Transverse colon (tissue), 4 donors: Measurements from ENCODE around the gene NCKAP5. TPM values are rescaled to one million over a fixed set of nuclear protein-coding genes. Genes with fewer than 3 reads are reported as not detected.

ENCODE experiments used
- DNase-seq: peaks from one replicate; pipeline ENCODE4 v3.0.0-alpha.2; 2019
- H3K27ac ChIP-seq, 4 donors: fragments of 200-600 bp; sonication (generic); 2 replicates each; pipeline ENCODE4 v1.5.1; 2016 to 2018; ENCODE audit warnings: inconsistent platforms in 4 of 4
- H3K27me3 ChIP-seq: fragments of 200-600 bp; sonication (generic); 2 replicates; pipeline ENCODE4 v1.5.1; 2017; ENCODE audit warnings: inconsistent platforms
- H3K36me3 ChIP-seq, 4 donors: fragments of 200-600 bp; sonication (generic); 2 replicates each; pipeline ENCODE4 v1.5.1; 2017 to 2019; ENCODE audit warnings: inconsistent platforms in 4 of 4
- H3K4me1 ChIP-seq, 4 donors: fragments of 200-600 bp; sonication (generic); 2 replicates each; pipeline ENCODE4 v1.5.1; 2017 to 2020; ENCODE audit warnings: inconsistent platforms in 4 of 4
- H3K4me3 ChIP-seq, 4 donors: fragments of 200-600 bp; sonication (generic); 1 replicate in 1 of 4; 2 replicates in 3 of 4; pipeline versions ENCODE4 v1.5.1 to v1.6.1; 2017 to 2019; ENCODE audit warnings: inconsistent platforms in 4 of 4
- H3K9me3 ChIP-seq, 2 donors: fragments of 200-600 bp; sonication (generic); 2 replicates each; pipeline ENCODE4 v1.5.1; 2017 to 2019; ENCODE audit warnings: inconsistent platforms in 2 of 2
- CTCF ChIP-seq, 5 experiments: fragments of 200-600 bp in 3 of 5; fragments of 450-650 bp in 2 of 5; sonication (generic) in 3 of 5; IDR thresholded peaks; 1 replicate in 2 of 5; 2 replicates in 3 of 5; pipeline ENCODE4 v1.5.1; 2016 to 2017; ENCODE audit warnings: antibody characterized with exemption in 5 of 5, inconsistent platforms in 3 of 5, mild to moderate bottlenecking in 2 of 5, moderate library complexity in 1 of 5
- EP300 ChIP-seq: sonication (generic); formaldehyde crosslinking; IDR thresholded peaks from one replicate; pipeline ENCODE4 v1.6.1; 2017; ENCODE audit warnings: antibody characterized with exemption, low read depth
- POLR2A ChIP-seq: fragments of 450-650 bp; IDR thresholded peaks from one replicate; pipeline ENCODE4 v1.6.1; 2016; ENCODE audit warnings: antibody characterized with exemption, mild to moderate bottlenecking, moderate library complexity
- POLR2AphosphoS5 ChIP-seq, 3 donors: sonication (generic); formaldehyde crosslinking; IDR thresholded peaks; one replicate each; pipeline ENCODE4 v1.6.1; 2016; ENCODE audit warnings: antibody characterized with exemption in 3 of 3
- WGBS, 2 donors: methylation state at CpG; one replicate each; pipeline ENCODE4 v1.1.5; 2018; ENCODE audit warnings: low coverage in 1 of 2; 5-methylcytosine and 5-hydroxymethylcytosine counted together
- in situ Hi-C, 4 donors: fragments of 200-750 bp; cut with MboI; loops; one replicate each; pipeline versions ENCODE4 v1.15.0 to v1.15.1; 2017; ENCODE audit warnings: low sequenced_read_pairs in 3 of 4, low pct_ligation_motif_present in 1 of 4, low pct_unique_long_range_greater_than_20kb in 1 of 4
- intact Hi-C: fragments of 100-400 bp; cut with DNase I; formaldehyde crosslinking; loops from one replicate; pipeline ENCODE4 v1.15.1; 2023; ENCODE audit warnings: low total_unique reads
- total RNA-seq, 4 donors: library from RNA; depleted of rRNA; stranded (reverse); fragments of >200 nt; gene quantifications; one replicate each; pipeline ENCODE4 v1.1.0, GENCODE V29; 2016

Gene NCKAP5
- total RNA-seq, 4 donors from 2014 or later, result 1.1 to 10.9 (median 5.0) TPM

GRCh38 chr2:132825601-132826000 is 742.7 kb downstream of the NCKAP5 start:
- no peak for DNase-seq
- H3K4me3 ChIP-seq, result no peak overlapping the region
- H3K27me3 ChIP-seq, result no peaks in the 10 kb centered on the region
- H3K4me1 ChIP-seq, result no peaks in the 10 kb centered on the region
- intact Hi-C loops, result no loop called here
- no peak overlapping the region for H3K27ac ChIP-seq
- no peaks in the 10 kb centered on the region for H3K36me3 ChIP-seq
- 88 to 94% methylated on average over 2 of the region's 2 CpGs for WGBS, 2 donors
- no peaks in the 10 kb centered on the region for H3K9me3 ChIP-seq
- in situ Hi-C loops, result no loop called here
- TF ChIP-seq CTCF (IDR thresholded peaks at IDR 0.05) (no peak), POLR2A (no peak), POLR2AphosphoS5 (IDR thresholded peaks at IDR 0.05) (no peak), EP300 (no peak)

- in situ Hi-C loops (no loop called here), intact Hi-C loops (no loop called here)
- H3K36me3 ChIP-seq, result no peaks in the 10 kb centered on the region
- no peak for DNase-seq
- H3K4me1 ChIP-seq, result no peaks in the 10 kb centered on the region
- no peak overlapping the region for H3K27ac ChIP-seq
- TF ChIP-seq POLR2A, result no peak
- no peak for TF ChIP-seq POLR2AphosphoS5 (IDR thresholded peaks at IDR 0.05)
- TF ChIP-seq CTCF (IDR thresholded peaks at IDR 0.05), result no peak
- TF ChIP-seq EP300, result no peak
- H3K27me3 ChIP-seq, result no peaks in the 10 kb centered on the region
- no peaks in the 10 kb centered on the region for H3K9me3 ChIP-seq
- no peak overlapping the region for H3K4me3 ChIP-seq
Observed at GRCh38 chr2:132824716-132825115, 743.5 kb downstream of the NCKAP5 start.

- H3K9me3 ChIP-seq, result no peaks in the 10 kb centered on the region
- no peaks in the 10 kb centered on the region for H3K27me3 ChIP-seq
- intact Hi-C loops (no loop called here), in situ Hi-C loops (no loop called here)
- no peaks in the 10 kb centered on the region for H3K36me3 ChIP-seq
- H3K4me3 ChIP-seq, result no peak overlapping the region
- WGBS, 2 donors, result 89 to 93% methylated on average over 3 to 7 of the region's 7 CpGs
- no peak for DNase-seq
- H3K27ac ChIP-seq, result no peak overlapping the region
- TF ChIP-seq POLR2A, result no peak
- no peak for TF ChIP-seq EP300
- no peak for TF ChIP-seq CTCF (IDR thresholded peaks at IDR 0.05)
- no peak for TF ChIP-seq POLR2AphosphoS5 (IDR thresholded peaks at IDR 0.05)
- no peaks in the 10 kb centered on the region for H3K4me1 ChIP-seq
Observed at GRCh38 chr2:132816234-132816633, 752.0 kb downstream of the NCKAP5 start.

- DNase-seq, result no peak
- H3K9me3 ChIP-seq, result no peaks in the 10 kb centered on the region
- no peaks in the 10 kb centered on the region for H3K4me1 ChIP-seq
- H3K4me3 ChIP-seq, result no peak overlapping the region
- WGBS, 2 donors, result 50 to 71% methylated on average over 2 of the region's 2 CpGs
- no peaks in the 10 kb centered on the region for H3K36me3 ChIP-seq
- H3K27me3 ChIP-seq, result no peaks in the 10 kb centered on the region
- intact Hi-C loops (no loop called here), in situ Hi-C loops (no loop called here)
- no peak overlapping the region for H3K27ac ChIP-seq
- TF ChIP-seq CTCF (IDR thresholded peaks at IDR 0.05) (no peak), POLR2A (no peak), EP300 (no peak), POLR2AphosphoS5 (IDR thresholded peaks at IDR 0.05) (no peak)
Observed at GRCh38 chr2:132815516-132815915, 752.7 kb downstream of the NCKAP5 start.
